T-helper 2 cell (primary cell): ENCODE measurements around the gene TCF4.

ENCODE experiments used
- DNase-seq, 5 experiments: peaks; one replicate each; pipeline versions ENCODE4 v3.0.0 to v3.0.0-alpha.2; 2012 to 2022

Gene TCF4

GRCh38 chr18:55433140-55433539, 154.9 kb downstream of the TCF4 start:
- DNase-seq, result no peak

GRCh38 chr18:55432307-55433040, 155.5 kb downstream of the TCF4 start:
- no peak for DNase-seq

- DNase-seq, result no peak
Observed at GRCh38 chr18:55430026-55430425, 158.0 kb downstream of the TCF4 start.

GRCh38 chr18:55427951-55428350, 160.0 kb downstream of the TCF4 start:
- DNase-seq, result no peak

- DNase-seq, result no peak
Observed at GRCh38 chr18:55425698-55426097, 162.3 kb downstream of the TCF4 start.

GRCh38 chr18:55422456-55423180, 165.4 kb downstream of the TCF4 start:
- DNase-seq, result no peak

- no peak for DNase-seq
Observed at GRCh38 chr18:55421615-55422419, 166.2 kb downstream of the TCF4 start.

GRCh38 chr18:55421308-55421614, 166.7 kb downstream of the TCF4 start:
- DNase-seq, result no peak

- no peak for DNase-seq
Observed at GRCh38 chr18:55420665-55421307, 167.2 kb downstream of the TCF4 start.

GRCh38 chr18:55419947-55420664, 167.9 kb downstream of the TCF4 start:
- DNase-seq, result no peak

GRCh38 chr18:55419132-55419946, 168.7 kb downstream of the TCF4 start:
- no peak for DNase-seq

- no peak for DNase-seq
Observed at GRCh38 chr18:55418439-55418838, 169.6 kb downstream of the TCF4 start.

- DNase-seq, result no peak
Observed at GRCh38 chr18:55416791-55417190, 171.2 kb downstream of the TCF4 start.

- peak in 4 of 5 experiments; percentile 35 to 78 (median 44) for DNase-seq
Observed at GRCh38 chr18:55415258-55415871, 172.6 kb downstream of the TCF4 start.

- no peak for DNase-seq
Observed at GRCh38 chr18:55414475-55414874, 173.5 kb downstream of the TCF4 start.

GRCh38 chr18:55413474-55413873, 174.5 kb downstream of the TCF4 start:
- DNase-seq, result no peak

GRCh38 chr18:55407774-55408535, 180.0 kb downstream of the TCF4 start:
- no peak for DNase-seq

- DNase-seq, result no peak
Observed at GRCh38 chr18:55407191-55407590, 180.8 kb downstream of the TCF4 start.

- DNase-seq, result no peak
Observed at GRCh38 chr18:55406451-55406991, 181.5 kb downstream of the TCF4 start.

- peak in 1 of 5 experiments; percentile 19 for DNase-seq
Observed at GRCh38 chr18:55405893-55406406, 182.0 kb downstream of the TCF4 start.
